Esophagus squamous epithelium (tissue), 5 donors: ENCODE results near the gene DNAJC17. TPM values are rescaled to one million over a fixed set of nuclear protein-coding genes. Genes with fewer than 3 reads are reported as not detected.

Experiments used
- DNase-seq: peaks from one replicate; lab custom pipeline; 2025; lab: John Stamatoyannopoulos, UW
- H3K27ac ChIP-seq, 4 donors: fragments of 200-600 bp; sonication (generic); one replicate each; pipeline ENCODE4 v1.5.1; 2016 to 2019; ENCODE audit warnings: mild to moderate bottlenecking in 1 of 4
- H3K27me3 ChIP-seq, 4 donors: fragments of 200-600 bp; sonication (generic); 1 replicate in 3 of 4; 2 replicates in 1 of 4; pipeline versions ENCODE4 v1.5.1 to v1.6.0; 2017 to 2021; ENCODE audit warnings: antibody characterized with exemption in 1 of 4
- H3K36me3 ChIP-seq, 3 donors: fragments of 200-600 bp; sonication (generic); one replicate each; pipeline ENCODE4 v1.5.1; 2016 to 2019
- H3K4me1 ChIP-seq, 3 donors: fragments of 200-600 bp; sonication (generic); one replicate each; pipeline ENCODE4 v1.5.1; 2017 to 2019
- H3K4me3 ChIP-seq, 4 donors: fragments of 200-600 bp; sonication (generic); 1 replicate in 3 of 4; 2 replicates in 1 of 4; pipeline ENCODE4 v1.5.1; 2016 to 2019; ENCODE audit warnings: mild to moderate bottlenecking in 2 of 4, moderate library complexity in 1 of 4
- H3K9me3 ChIP-seq, 3 donors: fragments of 200-600 bp; sonication (generic); one replicate each; pipeline ENCODE4 v1.5.1; 2016 to 2019
- CTCF ChIP-seq, 6 experiments: fragments of 450-650 bp in 4 of 6; fragments of 200-600 bp in 2 of 6; sonication (generic) in 2 of 6; IDR thresholded peaks; one replicate each; pipeline ENCODE4 v1.5.1; 2016 to 2019; ENCODE audit warnings: antibody characterized with exemption in 6 of 6, mild to moderate bottlenecking in 4 of 6, moderate library complexity in 4 of 6
- POLR2A ChIP-seq, 4 donors: fragments of 450-650 bp; IDR thresholded peaks; one replicate each; pipeline ENCODE4 v1.6.1; 2017; ENCODE audit warnings: antibody characterized with exemption in 4 of 4, mild to moderate bottlenecking in 4 of 4, moderate library complexity in 3 of 4
- WGBS, 2 donors: methylation state at CpG; one replicate each; pipeline ENCODE4 v1.1.5; 2018; 5-methylcytosine and 5-hydroxymethylcytosine counted together
- intact Hi-C: fragments of 100-400 bp; cut with DNase I; formaldehyde crosslinking; loops from one replicate; pipeline ENCODE4 v1.15.0; 2022
- total RNA-seq, 4 donors: library from RNA; depleted of rRNA; stranded (reverse); fragments of >200 nt; gene quantifications; one replicate each; pipeline ENCODE4 v1.1.0, GENCODE V29; 2016
- donor health status: DM: yes; HTN: yes; CAD: no.

The DNAJC17 gene
- total RNA-seq, 4 donors from 2014 or later, result 13.9 to 24.0 (median 19.2) TPM

DNA sequence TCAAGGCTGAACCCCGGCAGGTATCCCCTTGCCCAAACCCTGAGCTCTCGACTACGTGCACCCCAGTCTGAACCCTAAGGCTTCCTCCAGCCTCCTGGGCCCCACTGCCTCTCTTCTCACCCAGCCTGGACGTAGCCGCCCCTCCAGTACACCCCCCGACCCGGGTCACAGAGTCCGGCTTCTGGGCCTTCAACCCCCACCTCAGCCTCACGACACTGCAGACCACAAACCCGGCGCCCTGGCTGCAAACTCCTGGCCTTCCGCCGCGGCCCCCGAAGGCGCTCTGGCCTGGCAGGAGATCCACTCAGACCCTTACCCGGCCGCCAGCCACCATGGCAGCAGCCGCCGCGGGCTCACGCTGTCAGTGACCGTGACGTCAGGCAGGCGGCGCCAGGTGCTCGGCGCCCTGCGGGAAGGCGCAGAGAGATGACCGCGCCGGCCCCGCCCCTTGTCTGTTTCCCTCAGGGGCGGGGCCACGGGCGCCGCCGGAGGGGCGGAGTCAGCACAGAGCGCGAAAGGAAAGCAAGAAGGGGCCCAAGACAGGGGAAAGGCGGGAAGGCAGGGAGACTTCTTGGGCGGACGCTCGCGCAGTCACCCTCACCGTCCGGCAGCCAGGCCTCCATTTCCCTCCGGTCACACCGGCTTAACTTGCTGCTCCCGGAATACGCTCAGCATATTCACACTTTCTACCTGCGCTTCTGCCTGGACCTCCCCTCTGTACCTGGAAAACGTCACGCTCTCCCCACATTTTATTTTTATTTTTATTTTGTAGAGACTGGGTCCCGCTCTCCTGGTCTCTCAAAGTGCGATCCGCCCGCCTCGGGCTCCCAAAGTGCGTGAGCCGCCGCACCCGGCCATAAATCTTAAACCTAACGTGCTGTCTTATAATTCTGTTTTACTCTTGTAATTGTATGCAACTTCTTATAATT lies 52.1 kb downstream of the DNAJC17 start, which contains the start of gene RMDN3:
RMDN3 (minus strand) TSS at position 372 of the 929 bp plus-strand sequence. CDS start 471 bp downstream, outside the sequence.
- DNase-seq, result peak; percentile 61
- WGBS, 2 donors, result 0 to 1% methylated on average over 24 to 32 of the region's 66 CpGs
- intact Hi-C loops, result no loop called here
- peaks cover 0 to 27% (median 14%) of the 10 kb centered on the region in 3 donors for H3K36me3 ChIP-seq
- H3K9me3 ChIP-seq, result no peaks in the 10 kb centered on the region
- peak within 1 kb of the TSS; percentile 77 to 95 (median 82) for H3K4me3 ChIP-seq
- peak within 1 kb of the TSS; percentile 83 to 95 (median 88) for H3K27ac ChIP-seq
- TF ChIP-seq POLR2A (IDR thresholded peaks at IDR 0.05), result peak in 3 of 4 donors; percentile 39 to 77 (median 66)
- TF ChIP-seq CTCF (IDR thresholded peaks at IDR 0.05), result peak in 3 of 6 experiments; percentile 22 to 63 (median 23)
- peaks cover 6 to 35% (median 7%) of the 10 kb centered on the region in 3 donors for H3K4me1 ChIP-seq
- no peaks in the 10 kb centered on the region for H3K27me3 ChIP-seq

GRCh38 chr15:40754574-40754882 lies 52.7 kb downstream of the DNAJC17 start:
- peak overlapping the region; percentile 77 to 95 (median 82) for H3K4me3 ChIP-seq
- H3K27me3 ChIP-seq, result no peaks in the 10 kb centered on the region
- peak overlapping the region; percentile 83 to 95 (median 88) for H3K27ac ChIP-seq
- H3K4me1 ChIP-seq, result peaks cover 6 to 35% (median 7%) of the 10 kb centered on the region in 3 donors
- peaks cover 0 to 34% (median 15%) of the 10 kb centered on the region in 3 donors for H3K36me3 ChIP-seq
- DNase-seq, result no peak
- 0 to 4% methylated on average over 2 to 5 of the region's 22 CpGs for WGBS, 2 donors
- no peaks in the 10 kb centered on the region for H3K9me3 ChIP-seq
- intact Hi-C loops, result no loop called here
- TF ChIP-seq POLR2A (IDR thresholded peaks at IDR 0.05), result no peak
- TF ChIP-seq CTCF (IDR thresholded peaks at IDR 0.05), result no peak

- Histone ChIP-seq H3K27me3 (no peaks in the 10 kb centered on the region), H3K4me1 (peaks cover 6 to 35% (median 7%) of the 10 kb centered on the region in 3 donors), H3K4me3 (no peak overlapping the region), H3K9me3 (no peaks in the 10 kb centered on the region), H3K36me3 (peaks cover 4 to 61% (median 19%) of the 10 kb centered on the region in 3 donors), H3K27ac (no peak overlapping the region)
- intact Hi-C loops, result no loop called here
- WGBS, 2 donors, result 93 to 100% methylated on average over 1 to 7 of the region's 12 CpGs
- TF ChIP-seq POLR2A (IDR thresholded peaks at IDR 0.05), result no peak
- no peak for TF ChIP-seq CTCF (IDR thresholded peaks at IDR 0.05)
- DNase-seq, result no peak
These were observed 55.5 kb downstream of the DNAJC17 start for GRCh38 chr15:40751745-40752144.

- no peak overlapping the region for H3K4me3 ChIP-seq
- H3K4me1 ChIP-seq, result peaks cover 6 to 33% (median 7%) of the 10 kb centered on the region in 3 donors
- no peaks in the 10 kb centered on the region for H3K27me3 ChIP-seq
- WGBS, 2 donors, result 82 to 88% methylated on average over 4 of the region's 4 CpGs
- TF ChIP-seq CTCF (IDR thresholded peaks at IDR 0.05) (no peak), POLR2A (IDR thresholded peaks at IDR 0.05) (no peak)
- DNase-seq, result no peak
- H3K36me3 ChIP-seq, result peaks cover 4 to 66% (median 19%) of the 10 kb centered on the region in 3 donors
- H3K27ac ChIP-seq, result no peak overlapping the region
- H3K9me3 ChIP-seq, result no peaks in the 10 kb centered on the region
- intact Hi-C loops, result no loop called here
These were observed 56.4 kb downstream of the DNAJC17 start for GRCh38 chr15:40750885-40751284.

GRCh38 chr15:40749151-40749630 lies 58.1 kb downstream of the DNAJC17 start:
- Histone ChIP-seq H3K27me3 (no peaks in the 10 kb centered on the region), H3K4me3 (no peak overlapping the region), H3K36me3 (peaks cover 4 to 82% (median 19%) of the 10 kb centered on the region in 3 donors), H3K4me1 (peaks cover under 1 to 22% (median 4%) of the 10 kb centered on the region in 3 donors), H3K9me3 (no peaks in the 10 kb centered on the region), H3K27ac (no peak overlapping the region)
- WGBS, 2 donors, result 93 to 100% methylated on average over 1 to 4 of the region's 4 CpGs
- TF ChIP-seq POLR2A (IDR thresholded peaks at IDR 0.05) (no peak), CTCF (IDR thresholded peaks at IDR 0.05) (no peak)
- DNase-seq, result no peak
- intact Hi-C loops, result no loop called here
